T follicular helper cell (primary cell): ENCODE data around the gene EMC10.
"Not testable (repeated sequence)": the region's sequence is repeated elsewhere in the genome, so short reads cannot be mapped to it uniquely, and the experiment has no call there.

Experiments used
- DNase-seq: peaks from one replicate; pipeline ENCODE4 v3.0.0-alpha.2; 2020; ENCODE audit warnings: low read depth
- total RNA-seq, 2 experiments: gene quantifications; one replicate each; lab custom pipeline; 2026; lab: John Stamatoyannopoulos, UW

The EMC10 gene
- 96.2 to 117 reads per million in 2 experiments for total RNA-seq

- peak; percentile 92 for DNase-seq
Measured at GRCh38 chr19:50476224-50476906, at the start of gene EMC10, which contains the start of gene GARIN5A. EMC10 (plus strand) TSS chr19:50476507; CDS start chr19:50476545, 38 bp downstream. GARIN5A (minus strand) TSS chr19:50476848; CDS start chr19:50476388, 460 bp downstream.

DNA sequence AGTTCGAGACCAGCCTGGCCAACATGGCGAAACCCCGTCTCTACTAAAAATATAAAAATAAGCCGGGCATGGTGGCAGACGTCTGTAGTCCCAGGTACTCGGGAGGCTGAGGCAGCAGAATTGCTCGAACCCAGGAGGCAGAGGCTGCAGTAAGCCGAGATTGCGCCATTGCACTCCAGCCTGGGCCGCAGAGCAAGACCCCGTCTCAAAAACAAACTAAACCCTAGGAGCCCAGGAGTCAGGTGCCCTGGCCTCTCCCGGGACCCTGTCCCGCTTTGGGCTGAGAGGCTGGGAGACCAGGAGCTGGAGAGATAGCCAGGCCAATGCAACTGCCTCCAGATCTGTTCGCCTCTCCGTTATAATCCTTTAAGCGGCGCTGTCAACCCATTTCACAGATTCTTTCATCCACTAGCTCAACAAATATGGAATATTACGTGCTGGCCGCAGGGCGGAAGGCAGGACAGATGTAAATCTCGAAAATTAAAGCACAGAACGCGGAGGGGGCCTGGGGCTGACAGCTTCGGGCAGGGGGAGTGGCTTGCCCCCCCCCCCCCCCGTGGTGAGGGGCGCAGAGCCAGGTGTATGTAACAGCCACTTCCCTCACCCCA lies 48.9 kb upstream of the EMC10 start:
- DNase-seq, result no peak

- peak; percentile 25 for DNase-seq
Measured at GRCh38 chr19:50427997-50428425, 48.3 kb upstream of the EMC10 start.

GRCh38 chr19:50428772-50429463 lies 47.4 kb upstream of the EMC10 start:
- no peak for DNase-seq

- DNase-seq, result no peak
Measured at GRCh38 chr19:50430888-50431342, 45.4 kb upstream of the EMC10 start.

DNA sequence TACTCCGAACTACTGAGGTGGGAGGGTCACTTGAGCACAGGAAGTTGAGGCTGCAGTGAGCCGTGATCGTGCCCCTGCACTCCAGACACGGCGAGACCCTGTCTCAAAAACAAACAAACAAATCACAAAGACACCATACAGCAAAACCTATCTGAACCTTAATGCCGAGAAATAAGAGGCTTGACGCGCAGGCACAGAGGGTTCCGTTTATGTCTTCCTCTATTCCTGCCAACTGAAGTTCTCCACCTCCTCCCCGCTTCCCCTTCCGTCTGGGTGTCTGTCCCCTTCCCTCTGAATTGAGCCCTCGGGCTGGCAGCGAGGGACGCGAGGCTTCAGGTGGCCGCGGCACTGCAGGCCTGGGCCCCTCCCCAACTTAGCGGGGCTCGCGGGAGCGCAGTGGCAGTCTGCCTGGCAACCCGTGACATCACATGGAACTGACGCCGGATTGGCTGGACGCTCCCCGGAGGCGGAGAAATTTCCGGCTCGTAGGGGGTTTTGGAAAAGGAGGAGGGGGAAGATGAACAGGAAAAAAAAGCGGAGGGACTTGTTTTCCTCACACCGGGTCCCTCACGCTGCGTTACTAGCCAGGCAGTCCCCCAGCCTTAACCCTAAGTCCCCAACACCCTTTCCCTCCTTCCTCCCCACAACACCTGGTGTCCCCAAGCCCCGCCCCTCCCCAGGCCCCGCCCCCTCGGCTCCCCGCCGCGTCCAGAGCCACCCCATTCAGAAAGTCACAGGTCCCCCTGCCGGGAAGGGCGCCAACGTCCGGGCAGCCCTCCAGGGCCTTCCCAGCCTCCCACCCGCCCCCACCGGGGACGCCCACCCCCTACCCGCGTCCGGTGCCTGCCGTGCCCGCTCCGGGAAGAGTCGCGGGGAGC lies 44.7 kb upstream of the EMC10 start:
- DNase-seq, result peak; percentile 78

DNA sequence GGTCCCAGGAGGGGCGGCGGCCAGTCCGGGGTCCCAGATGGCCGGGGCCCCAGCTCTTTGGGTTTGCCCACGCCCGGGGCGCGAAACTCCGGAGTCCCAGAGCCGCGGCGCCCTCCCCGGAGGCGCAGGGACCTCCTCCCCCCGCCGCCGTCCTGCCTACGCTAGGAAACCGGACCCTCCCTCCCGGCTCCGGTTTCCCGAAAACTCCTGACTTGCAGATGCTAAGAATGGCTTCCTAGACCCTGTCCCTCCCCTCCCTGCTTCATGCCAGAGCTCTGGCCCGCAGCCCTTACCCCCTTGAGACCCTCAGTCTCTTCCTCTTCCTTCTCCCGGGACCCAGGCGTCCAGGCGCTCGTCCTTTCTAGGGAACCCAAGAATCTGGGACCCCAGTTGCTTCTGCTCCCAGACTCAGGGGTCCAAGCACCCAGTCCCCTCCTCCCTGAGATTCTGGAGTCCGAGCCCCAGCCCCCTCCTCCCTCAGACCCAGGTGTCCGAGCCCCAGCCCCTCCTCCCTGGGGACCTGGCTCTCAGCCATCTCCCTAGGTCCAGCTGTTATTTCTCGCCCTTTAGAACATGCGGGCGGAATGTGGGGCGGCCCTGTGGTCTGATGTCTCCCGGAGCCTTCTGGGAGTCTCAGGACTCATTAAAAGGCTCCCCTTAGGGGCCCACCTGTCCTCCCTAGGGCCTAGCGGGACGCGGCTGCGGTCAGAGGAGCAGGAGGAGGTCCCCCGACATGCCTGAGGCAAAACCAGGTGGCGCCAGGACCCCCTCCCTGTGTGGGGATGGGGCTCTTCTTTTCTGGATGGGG lies 43.9 kb upstream of the EMC10 start, which contains the start of gene MYBPC2:
Gene MYBPC2, plus strand, starts transcription at position 672 of the 808 bp plus-strand sequence. Its CDS starts 62 bp downstream, at position 734.
- no peak for DNase-seq

- DNase-seq, result no peak
Measured at GRCh38 chr19:50433201-50434180, 42.8 kb upstream of the EMC10 start.

DNA sequence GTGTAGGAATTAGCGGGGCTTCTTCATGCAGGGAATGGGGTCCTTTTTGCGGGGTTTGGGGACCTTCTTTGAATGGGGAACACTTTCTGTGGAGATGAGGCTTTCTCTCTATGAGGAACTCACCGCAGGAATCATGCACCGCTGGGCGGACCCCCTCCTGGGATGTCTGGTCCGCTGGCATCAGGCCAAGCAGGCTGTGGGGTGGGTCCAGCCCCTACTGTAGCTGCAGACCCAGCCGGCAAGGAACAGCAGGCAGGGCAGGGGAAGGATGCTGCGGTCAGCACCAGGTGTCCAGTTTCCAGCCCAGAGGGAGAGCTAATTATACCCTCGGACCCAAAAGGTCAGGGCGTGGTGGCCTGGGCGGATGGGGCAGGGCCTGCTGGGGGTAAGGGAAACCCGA lies 41.8 kb upstream of the EMC10 start:
- no peak for DNase-seq

DNA sequence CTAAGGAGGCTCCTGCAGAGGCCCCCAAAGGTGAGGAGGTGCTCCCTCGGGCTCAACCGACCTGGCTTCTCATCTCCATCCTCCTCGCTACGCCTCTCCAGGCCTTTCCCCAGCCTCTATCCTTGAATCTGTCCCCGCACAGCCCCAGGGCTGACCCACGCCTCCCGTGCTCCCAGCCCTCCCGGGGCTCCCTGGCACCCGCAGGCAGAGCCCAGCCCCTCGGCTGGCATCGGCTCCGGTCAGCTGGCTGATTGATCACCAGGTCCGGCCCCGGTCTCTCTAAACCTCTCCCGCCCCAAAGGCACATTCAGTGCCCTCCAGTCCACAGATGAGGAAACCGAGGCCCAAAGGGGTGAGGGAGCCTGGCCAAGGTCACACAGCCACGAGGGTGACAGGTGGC lies 41.1 kb upstream of the EMC10 start:
- no peak for DNase-seq

- DNase-seq, result no peak
Measured at GRCh38 chr19:50435627-50436026, 40.7 kb upstream of the EMC10 start.

DNA sequence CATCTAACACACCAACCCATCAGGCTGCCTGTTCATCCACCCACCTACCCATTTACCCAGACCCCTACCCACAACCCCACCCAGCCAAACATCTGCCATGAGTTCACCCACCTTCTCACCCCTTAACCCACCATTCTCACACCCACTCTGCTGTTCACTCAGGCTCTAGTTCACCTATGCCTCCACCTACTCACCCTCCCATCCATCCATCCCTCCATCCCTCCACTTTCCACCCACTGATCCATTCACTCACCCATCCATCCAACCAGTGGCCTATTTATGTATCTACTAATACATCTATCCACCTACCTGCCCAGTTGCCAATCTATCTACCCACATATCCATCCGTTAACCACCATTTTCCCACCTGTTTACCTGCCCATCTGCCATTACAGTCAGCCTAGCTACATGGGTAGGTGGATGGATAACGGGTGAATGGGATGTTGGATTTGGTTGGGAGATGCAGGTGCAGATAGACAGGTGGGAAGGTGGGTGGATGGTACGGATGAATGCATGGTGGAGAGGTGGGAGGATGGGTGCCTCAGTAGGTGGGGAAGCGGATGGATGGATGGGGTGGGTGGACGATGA lies 38.4 kb upstream of the EMC10 start:
- no peak for DNase-seq

DNA sequence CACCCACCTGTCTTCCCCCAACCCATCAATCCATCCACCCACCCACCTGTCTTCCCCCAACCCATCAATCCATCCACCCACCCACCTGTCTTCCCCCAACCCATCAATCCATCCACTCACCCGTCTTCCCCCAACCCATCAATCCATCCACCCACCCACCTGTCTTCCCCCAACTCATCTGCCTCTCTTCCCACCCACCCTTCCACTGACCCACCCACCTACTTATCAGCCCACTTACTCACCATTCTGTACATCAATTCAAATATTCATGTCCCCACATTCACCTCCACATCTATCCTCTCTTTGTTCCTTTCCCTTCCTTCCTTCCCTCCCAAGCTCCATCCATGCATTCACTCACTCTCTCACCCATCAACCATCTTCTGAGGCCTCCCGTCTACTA lies 37.2 kb upstream of the EMC10 start:
- not testable (repeated sequence) for DNase-seq

GRCh38 chr19:50444059-50444458 lies 32.2 kb upstream of the EMC10 start:
- DNase-seq, result no peak

GRCh38 chr19:50447053-50447452 lies 29.3 kb upstream of the EMC10 start:
- no peak for DNase-seq

GRCh38 chr19:50447750-50448149 lies 28.6 kb upstream of the EMC10 start:
- no peak for DNase-seq

- no peak for DNase-seq
Measured at GRCh38 chr19:50449236-50449899, 26.9 kb upstream of the EMC10 start.

- DNase-seq, result no peak
Measured at GRCh38 chr19:50450369-50451222, 25.7 kb upstream of the EMC10 start.
